ENCODE data around the gene DENND1A. TPM values are rescaled to one million over a fixed set of nuclear protein-coding genes. Genes with fewer than 3 reads are reported as not detected.

DENND1A gene
- total RNA-seq, 1 donor from 2014 or later = 12.7 TPM

- Histone ChIP-seq H2AFZ (ENCODE audit: low read depth, low read length) (no peak overlapping the region), H3K27ac (ENCODE audit: low read depth, low read length) (no peak overlapping the region), H3K79me2 (ENCODE audit: insufficient read depth, low read length) (no peaks in the 10 kb centered on the region), H3K4me1 (ENCODE audit: insufficient read depth, low read length) (no peaks in the 10 kb centered on the region), H3K27me3 (ENCODE audit: insufficient read depth, low read length) (no peaks in the 10 kb centered on the region), H3K4me3 (ENCODE audit: insufficient read depth, low read depth, low read length) (no peak overlapping the region), H3K36me3 (ENCODE audit: insufficient read depth, low read length) (no peaks in the 10 kb centered on the region), H3K9me3 (ENCODE audit: insufficient read depth, low read depth, low read length) (no peaks in the 10 kb centered on the region), H3K9ac (ENCODE audit: low read length) (no peak overlapping the region), H3K4me2 (ENCODE audit: low read length) (no peak overlapping the region), H4K20me1 (ENCODE audit: insufficient read depth, low read length) (no peaks in the 10 kb centered on the region)
- Mint-ChIP-seq H3K9me3 (ENCODE audit: unreplicated experiment) (no peaks in the 10 kb centered on the region), H3K4me1 (ENCODE audit: low read depth, unreplicated experiment) (peaks cover 46% of the 10 kb centered on the region), H3K4me3 (ENCODE audit: unreplicated experiment) (no peak overlapping the region), H3K36me3 (ENCODE audit: low read depth, unreplicated experiment) (no peaks in the 10 kb centered on the region), H3K27ac (ENCODE audit: unreplicated experiment) (no peak overlapping the region), H3K27me3 (ENCODE audit: low read depth, unreplicated experiment) (no peaks in the 10 kb centered on the region)
- no peak for DNase-seq (ENCODE audit: low read depth)
- no peak for TF ChIP-seq CTCF (IDR thresholded peaks at IDR 0.05; ENCODE audit: insufficient read depth, low read depth, low read length)
- TF ChIP-seq EZH2 (IDR thresholded peaks at IDR 0.05; ENCODE audit: insufficient read depth, low read length) = no peak
- FAIRE-seq = no peak
Measured at GRCh38 chr9:123867034-123867433, 62.9 kb downstream of the DENND1A start.

- no peaks in the 10 kb centered on the region for H4K20me1 ChIP-seq (ENCODE audit: insufficient read depth, low read length)
- Mint-ChIP-seq H3K27me3 (ENCODE audit: low read depth, unreplicated experiment) (no peaks in the 10 kb centered on the region), H3K4me1 (ENCODE audit: low read depth, unreplicated experiment) (peaks cover 42% of the 10 kb centered on the region), H3K36me3 (ENCODE audit: low read depth, unreplicated experiment) (no peaks in the 10 kb centered on the region), H3K9me3 (ENCODE audit: unreplicated experiment) (no peaks in the 10 kb centered on the region), H3K4me3 (ENCODE audit: unreplicated experiment) (no peak overlapping the region), H3K27ac (ENCODE audit: unreplicated experiment) (no peak overlapping the region)
- H3K9ac ChIP-seq (ENCODE audit: low read length) = no peak overlapping the region
- DNase-seq (ENCODE audit: low read depth) (peak; percentile 28), FAIRE-seq (no peak)
- H3K36me3 ChIP-seq (ENCODE audit: insufficient read depth, low read length) = no peaks in the 10 kb centered on the region
- no peak overlapping the region for H3K4me3 ChIP-seq (ENCODE audit: insufficient read depth, low read depth, low read length)
- no peaks in the 10 kb centered on the region for H3K79me2 ChIP-seq (ENCODE audit: insufficient read depth, low read length)
- H3K9me3 ChIP-seq (ENCODE audit: insufficient read depth, low read depth, low read length) = no peaks in the 10 kb centered on the region
- no peaks in the 10 kb centered on the region for H3K4me1 ChIP-seq (ENCODE audit: insufficient read depth, low read length)
- no peak overlapping the region for H3K4me2 ChIP-seq (ENCODE audit: low read length)
- TF ChIP-seq CTCF (IDR thresholded peaks at IDR 0.05; ENCODE audit: insufficient read depth, low read depth, low read length) = no peak
- no peak for TF ChIP-seq EZH2 (IDR thresholded peaks at IDR 0.05; ENCODE audit: insufficient read depth, low read length)
- no peaks in the 10 kb centered on the region for H3K27me3 ChIP-seq (ENCODE audit: insufficient read depth, low read length)
- H2AFZ ChIP-seq (ENCODE audit: low read depth, low read length) = no peak overlapping the region
- no peak overlapping the region for H3K27ac ChIP-seq (ENCODE audit: low read depth, low read length)
Measured at GRCh38 chr9:123866497-123866896, 63.4 kb downstream of the DENND1A start.

GRCh38 chr9:123865226-123866000 is 64.5 kb downstream of the DENND1A start:
- no peaks in the 10 kb centered on the region for H3K36me3 Mint-ChIP-seq (ENCODE audit: low read depth, unreplicated experiment)

More at GRCh38 chr9:123865226-123866000, 64.5 kb downstream of the DENND1A start:
- TF ChIP-seq EZH2 (IDR thresholded peaks at IDR 0.05; ENCODE audit: insufficient read depth, low read length) (no peak), CTCF (IDR thresholded peaks at IDR 0.05; ENCODE audit: insufficient read depth, low read depth, low read length) (no peak)
- Histone ChIP-seq H3K9ac (ENCODE audit: low read length) (no peak overlapping the region), H3K4me2 (ENCODE audit: low read length) (no peak overlapping the region), H4K20me1 (ENCODE audit: insufficient read depth, low read length) (no peaks in the 10 kb centered on the region), H3K79me2 (ENCODE audit: insufficient read depth, low read length) (no peaks in the 10 kb centered on the region), H3K27ac (ENCODE audit: low read depth, low read length) (no peak overlapping the region), H3K4me1 (ENCODE audit: insufficient read depth, low read length) (no peaks in the 10 kb centered on the region), H3K27me3 (ENCODE audit: insufficient read depth, low read length) (no peaks in the 10 kb centered on the region), H3K36me3 (ENCODE audit: insufficient read depth, low read length) (no peaks in the 10 kb centered on the region), H3K9me3 (ENCODE audit: insufficient read depth, low read depth, low read length) (no peaks in the 10 kb centered on the region), H3K4me3 (ENCODE audit: insufficient read depth, low read depth, low read length) (no peak overlapping the region), H2AFZ (ENCODE audit: low read depth, low read length) (no peak overlapping the region)
- DNase-seq (ENCODE audit: low read depth) = no peak
- no peak for FAIRE-seq
- Mint-ChIP-seq H3K9me3 (ENCODE audit: unreplicated experiment) (no peaks in the 10 kb centered on the region), H3K4me3 (ENCODE audit: unreplicated experiment) (no peak overlapping the region), H3K27me3 (ENCODE audit: low read depth, unreplicated experiment) (no peaks in the 10 kb centered on the region), H3K27ac (ENCODE audit: unreplicated experiment) (no peak overlapping the region), H3K4me1 (ENCODE audit: low read depth, unreplicated experiment) (peaks cover 46% of the 10 kb centered on the region)

Data from astrocyte (in vitro differentiated cells and primary cell).